Stimulated activated CD4-positive, alpha-beta T cell treated with anti-CD3 and anti-CD28 coated beads, Interleukin-4, amount 100 ng/mL, for 4 hours (primary cell): Measurements from ENCODE around the gene CHAF1B.
"Not testable (repeated sequence)": the region's sequence is repeated elsewhere in the genome, so short reads cannot be mapped to it uniquely, and the experiment has no call there.

ENCODE experiments used
- DNase-seq, 2 experiments: peaks; one replicate each; pipeline ENCODE4 v3.0.0-alpha.2; 2020

The CHAF1B gene

DNA sequence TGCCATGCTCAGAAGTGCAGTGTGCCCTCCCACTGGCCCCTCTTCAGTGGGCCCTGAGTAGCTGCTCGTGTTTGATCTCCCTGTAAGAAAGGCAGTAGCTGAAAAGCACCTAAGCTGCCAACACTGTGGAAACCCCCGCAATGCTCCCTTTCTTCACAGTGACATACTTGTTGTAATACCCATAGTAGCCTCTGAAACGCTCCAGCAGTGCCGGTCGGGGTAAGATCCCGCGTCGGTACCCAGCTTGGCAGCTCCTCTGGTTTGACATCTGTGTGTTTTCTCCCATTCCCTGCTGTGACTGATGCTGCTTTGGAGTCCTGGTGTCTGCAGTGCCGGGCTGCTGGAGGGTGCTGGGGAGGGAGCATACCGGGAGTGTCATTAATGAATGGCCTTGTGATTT, 3.6 kb downstream of the CHAF1B start:
- no peak for DNase-seq

DNA sequence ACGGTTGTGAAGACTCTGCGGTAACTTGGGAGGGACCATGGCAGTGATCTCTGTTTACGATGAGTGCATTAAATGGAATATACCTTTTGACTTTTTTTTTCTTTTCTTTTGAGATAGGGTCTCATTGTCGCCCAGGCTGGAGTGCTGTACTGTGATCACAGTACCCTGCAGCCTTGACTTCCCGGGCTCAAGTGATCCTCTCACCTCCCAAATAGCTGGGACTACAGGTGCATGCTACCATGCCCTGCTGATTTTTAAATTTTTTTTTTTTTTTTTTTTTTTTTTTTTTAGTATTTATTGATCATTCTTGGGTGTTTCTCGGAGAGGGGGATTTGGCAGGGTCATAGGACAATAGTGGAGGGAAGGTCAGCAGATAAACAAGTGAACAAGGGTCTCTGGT, 6.5 kb downstream of the CHAF1B start:
- DNase-seq, result not testable (repeated sequence)

DNA sequence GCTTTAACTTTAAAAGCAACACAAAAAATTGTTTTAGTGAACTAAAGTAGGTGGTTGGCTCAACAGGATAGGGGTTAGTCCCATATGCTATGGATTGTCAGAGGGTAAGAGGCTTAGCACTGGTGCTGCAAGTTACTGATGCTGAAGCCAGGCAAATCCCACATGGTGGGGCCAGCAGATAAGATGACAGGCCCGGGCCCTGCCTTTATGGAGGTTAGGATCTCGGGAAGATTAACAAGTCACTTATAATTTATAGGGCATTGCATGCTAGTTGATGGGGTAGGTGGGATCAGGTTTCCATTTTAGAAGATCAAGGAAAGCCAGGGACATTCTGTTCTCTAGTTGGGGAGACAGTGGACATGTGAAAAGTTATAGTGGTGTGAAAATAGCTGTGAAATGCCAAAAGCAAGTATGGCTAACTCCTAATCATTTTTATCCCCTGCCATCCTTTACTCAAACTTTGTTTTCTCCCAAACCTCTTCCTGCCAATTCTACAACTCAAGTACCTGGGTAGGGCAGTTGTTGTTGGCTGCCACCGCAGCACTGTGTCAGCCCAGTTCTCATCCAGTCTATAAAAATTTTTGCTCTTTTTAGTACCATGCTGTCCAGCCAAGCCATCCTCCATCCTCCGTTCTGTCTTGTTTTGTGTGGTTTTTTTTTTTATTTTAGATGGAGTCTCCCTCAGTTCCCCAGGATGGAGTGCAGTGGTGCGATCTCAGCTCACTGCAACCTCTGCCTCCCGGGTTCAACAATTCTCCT, 10.3 kb downstream of the CHAF1B start:
- DNase-seq, result no peak

DNA sequence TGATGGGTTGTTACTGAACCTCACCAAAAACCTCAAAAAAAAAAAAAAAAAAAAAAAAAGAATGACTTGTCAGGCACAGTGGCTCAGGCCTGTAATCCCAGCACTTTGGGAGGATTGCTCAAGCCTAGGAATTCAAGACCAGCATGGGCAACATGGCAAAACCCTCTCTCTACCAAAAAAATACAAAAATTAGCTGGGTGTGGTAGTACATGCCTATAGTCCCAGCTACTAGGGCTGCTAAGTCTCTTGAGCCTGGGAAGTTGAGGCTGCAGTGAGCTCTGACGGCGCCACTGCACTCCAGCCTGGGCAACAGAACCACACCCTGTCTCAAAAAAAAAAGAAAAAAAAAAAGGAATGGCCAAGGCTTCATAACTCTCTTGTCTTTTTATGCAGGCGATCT, 11.1 kb downstream of the CHAF1B start:
- no peak for DNase-seq

GRCh38 chr21:36396971-36397370, 11.8 kb downstream of the CHAF1B start:
- no peak for DNase-seq

DNA sequence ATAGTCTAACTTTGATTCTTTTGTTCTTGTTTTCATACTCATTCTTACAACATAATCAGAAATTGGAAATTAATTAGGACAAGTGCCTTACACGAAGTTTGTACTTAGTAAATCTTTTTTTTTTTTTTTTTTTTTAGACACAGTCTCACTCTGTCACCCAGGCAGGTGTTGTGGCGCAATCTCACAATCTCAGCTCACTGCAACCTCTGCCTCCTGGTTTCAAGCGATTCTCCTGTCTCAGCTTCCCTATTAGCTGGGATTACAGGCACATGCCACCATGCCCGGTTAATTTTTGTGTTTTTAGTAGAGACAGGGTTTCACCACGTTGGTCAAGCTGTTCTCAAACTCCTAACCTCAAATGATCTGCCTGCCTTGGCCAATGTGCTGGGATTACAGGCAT, 12.4 kb downstream of the CHAF1B start:
- no peak for DNase-seq

DNA sequence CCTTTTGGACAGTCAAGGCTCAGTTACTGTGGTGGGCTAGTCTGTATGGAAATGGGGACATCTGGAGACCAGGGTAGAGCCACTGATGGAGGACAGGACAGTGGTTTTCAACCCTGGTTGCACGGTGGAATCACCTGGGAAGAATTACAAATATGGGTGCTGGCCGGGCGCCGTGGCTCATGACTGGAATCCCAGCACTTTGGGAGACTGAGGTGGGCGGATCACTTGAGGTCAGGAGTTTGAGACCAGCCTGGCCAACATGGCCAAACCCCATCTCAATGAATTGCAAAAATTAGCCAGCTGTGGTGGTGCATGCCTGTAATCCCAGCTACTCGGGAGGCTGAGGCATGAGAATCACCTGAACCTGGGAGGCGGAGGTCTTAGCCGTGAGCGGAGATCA, 14.5 kb downstream of the CHAF1B start:
- not testable (repeated sequence) for DNase-seq

DNA sequence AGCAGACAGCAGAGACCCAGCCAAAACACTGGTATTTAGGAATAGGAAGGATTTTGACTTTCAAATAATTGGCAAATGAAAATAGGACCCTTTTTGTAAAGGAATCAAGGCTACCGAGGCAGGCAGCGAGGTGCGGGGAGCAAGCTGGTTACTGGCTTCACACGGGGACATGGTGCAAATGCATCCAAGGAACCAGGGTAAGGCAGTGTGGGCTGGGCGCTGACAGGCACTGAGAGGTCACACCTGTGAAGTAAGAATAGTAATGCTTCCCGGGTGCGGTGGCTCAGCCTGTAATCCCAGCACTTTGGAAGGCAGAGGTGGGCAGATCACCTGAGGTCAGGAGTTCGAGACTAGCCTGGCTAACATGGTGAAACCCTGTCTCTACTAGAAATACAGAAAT, 15.5 kb downstream of the CHAF1B start:
- DNase-seq, result no peak

DNA sequence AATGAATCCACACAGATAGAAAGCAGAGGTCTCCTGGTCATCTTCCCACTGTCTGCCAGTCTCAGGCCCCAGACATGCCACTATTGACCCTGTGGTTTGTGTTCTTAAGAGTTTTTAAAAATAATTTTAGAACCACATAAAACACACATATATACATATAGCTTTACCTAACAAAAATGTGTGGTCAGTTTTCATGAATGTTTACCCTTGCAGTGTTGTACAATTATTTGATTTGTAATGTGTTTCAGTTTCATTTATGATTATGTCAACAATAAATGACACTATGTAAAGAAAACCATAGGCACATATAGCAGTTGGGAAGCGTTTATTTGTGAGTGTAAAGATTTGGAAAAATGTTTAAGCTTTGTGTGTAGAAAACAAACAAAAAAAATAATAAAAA, 17.1 kb downstream of the CHAF1B start:
- DNase-seq, result no peak

- DNase-seq, result peak in 1 of 2 experiments; percentile 5
Observed at GRCh38 chr21:36403713-36404112, 18.5 kb downstream of the CHAF1B start.

GRCh38 chr21:36408568-36408967, 23.4 kb downstream of the CHAF1B start:
- no peak for DNase-seq

DNA sequence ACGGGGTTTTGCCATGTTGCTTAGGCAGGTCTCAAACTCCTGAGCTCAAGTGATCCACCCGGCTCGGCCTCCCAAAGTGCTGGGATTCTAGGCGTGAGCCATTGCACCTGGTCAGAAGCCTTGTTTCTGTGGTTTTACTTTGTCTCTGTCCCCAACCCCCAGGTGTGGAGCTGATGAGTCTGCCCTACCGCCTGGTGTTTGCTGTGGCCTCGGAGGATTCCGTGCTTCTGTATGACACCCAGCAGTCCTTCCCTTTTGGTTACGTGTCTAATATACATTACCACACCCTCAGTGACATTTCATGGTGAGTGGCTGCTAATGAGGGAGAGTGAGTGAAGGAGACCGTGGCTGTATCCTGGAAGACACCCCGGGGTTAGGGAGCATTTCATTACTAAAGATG, 26.1 kb downstream of the CHAF1B start:
- DNase-seq, result no peak

DNA sequence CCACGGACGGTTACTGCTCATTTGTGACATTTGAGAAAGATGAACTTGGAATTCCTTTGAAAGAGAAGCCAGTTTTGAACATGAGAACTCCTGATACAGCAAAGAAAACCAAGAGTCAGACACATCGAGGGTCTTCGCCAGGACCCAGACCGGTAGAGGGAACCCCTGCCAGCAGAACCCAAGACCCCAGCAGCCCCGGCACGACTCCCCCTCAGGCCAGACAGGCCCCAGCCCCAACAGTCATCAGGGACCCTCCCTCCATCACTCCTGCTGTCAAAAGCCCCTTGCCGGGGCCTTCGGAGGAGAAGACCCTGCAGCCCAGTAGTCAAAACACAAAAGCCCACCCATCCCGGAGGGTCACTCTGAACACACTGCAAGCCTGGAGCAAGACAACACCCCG, 27.7 kb downstream of the CHAF1B start:
- DNase-seq, result no peak

DNA sequence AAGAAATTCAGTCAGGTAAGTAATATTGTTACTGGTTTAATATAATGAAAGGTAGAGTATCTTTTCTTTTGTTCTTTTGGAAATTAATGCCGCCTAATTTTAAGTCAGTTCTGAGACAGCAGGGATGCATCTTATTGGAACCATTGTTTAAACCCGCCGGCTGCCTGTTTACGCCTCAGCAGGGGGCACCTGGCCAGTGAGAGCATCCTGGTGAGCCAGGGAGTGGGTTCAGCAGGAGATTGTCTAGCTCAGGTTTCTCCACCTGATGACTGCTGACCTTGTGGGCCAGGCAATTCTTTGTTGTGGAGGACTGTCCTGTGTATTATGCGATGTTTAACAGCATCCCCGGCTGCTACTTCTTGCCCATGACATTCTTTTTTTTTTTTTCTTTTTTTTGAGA, 30.2 kb downstream of the CHAF1B start:
- DNase-seq, result no peak

- DNase-seq, result no peak
Observed at GRCh38 chr21:36419241-36419640, 34.0 kb downstream of the CHAF1B start.

- peak; percentile 24 to 28 for DNase-seq
Observed at GRCh38 chr21:36419996-36420395, 34.8 kb downstream of the CHAF1B start.

DNA sequence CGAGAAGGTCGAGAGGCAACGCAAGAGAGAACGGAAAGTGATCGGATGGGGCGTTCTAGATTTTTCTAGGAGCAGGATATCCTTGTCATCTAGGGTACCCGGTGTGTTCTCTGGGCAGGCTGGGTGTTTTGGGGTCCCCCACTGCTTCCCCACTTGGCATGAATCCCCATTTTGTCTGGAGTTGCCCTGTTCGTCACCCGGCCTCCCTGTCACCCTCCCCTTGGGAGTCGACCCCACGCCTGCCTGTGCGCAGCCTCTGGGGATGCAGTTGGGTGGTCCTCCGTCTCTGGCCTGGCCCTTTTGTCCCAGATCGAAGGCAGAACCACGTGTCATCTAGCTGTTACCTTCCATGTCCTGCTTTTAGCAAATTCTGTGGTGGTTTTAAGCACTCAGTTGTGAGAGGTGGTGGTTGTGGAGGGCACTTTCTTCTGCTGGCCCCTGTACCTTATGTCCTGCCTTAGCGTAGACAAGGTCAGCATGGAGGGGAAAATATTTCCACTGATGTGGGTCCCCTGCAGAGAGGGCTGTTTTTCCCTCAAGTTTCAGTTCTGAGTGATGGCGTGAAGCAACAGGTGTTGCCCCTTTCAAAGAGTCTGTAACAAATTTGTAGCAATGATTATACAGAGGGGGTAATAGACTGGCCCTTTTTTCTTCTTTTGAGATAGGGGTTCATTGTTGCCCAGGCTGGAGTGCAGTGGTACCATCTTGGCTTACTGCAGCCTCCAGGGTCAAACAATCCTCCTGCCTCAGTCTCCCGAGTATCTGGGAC, 35.6 kb downstream of the CHAF1B start:
- no peak for DNase-seq

DNA sequence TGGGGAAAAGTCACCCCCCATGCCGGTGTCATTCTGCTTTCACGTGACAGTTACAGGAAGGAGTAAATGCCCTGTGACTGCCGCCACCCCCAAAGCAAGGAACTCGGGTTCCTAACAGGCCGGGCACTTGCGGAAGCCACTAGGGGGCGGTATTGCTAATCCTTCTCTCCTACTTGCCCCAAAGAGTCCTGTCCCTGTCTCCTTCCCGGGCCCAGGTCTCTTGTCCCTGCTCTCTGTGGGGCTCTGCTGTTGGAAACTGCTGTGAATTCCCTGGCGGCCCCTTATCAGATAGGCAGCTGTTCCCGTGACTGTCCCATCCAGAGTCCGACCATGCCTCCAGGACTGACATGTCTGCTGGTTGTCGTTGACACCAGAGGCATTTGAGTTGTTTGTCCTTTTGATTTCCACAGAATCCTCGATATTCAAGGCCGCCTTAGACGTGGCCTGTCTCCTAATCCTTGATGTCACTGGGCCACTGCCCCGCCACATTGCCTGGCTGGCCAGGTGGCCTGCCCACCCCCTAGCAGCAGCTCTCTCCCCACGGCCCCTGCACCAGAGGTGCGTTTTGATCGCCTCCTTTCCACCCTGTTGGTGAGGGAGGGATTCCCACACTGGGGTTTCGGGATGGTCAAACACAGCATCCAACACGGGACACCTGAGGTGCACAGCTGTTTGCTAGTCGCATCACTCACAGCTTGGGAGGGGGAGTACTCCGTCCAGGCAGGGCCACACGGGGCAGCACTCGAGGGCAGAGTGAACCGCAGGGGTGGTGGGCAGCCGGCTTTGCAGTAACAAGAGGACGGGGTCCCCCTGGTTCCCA, 37.3 kb downstream of the CHAF1B start:
- DNase-seq, result peak in 1 of 2 experiments; percentile 14

DNA sequence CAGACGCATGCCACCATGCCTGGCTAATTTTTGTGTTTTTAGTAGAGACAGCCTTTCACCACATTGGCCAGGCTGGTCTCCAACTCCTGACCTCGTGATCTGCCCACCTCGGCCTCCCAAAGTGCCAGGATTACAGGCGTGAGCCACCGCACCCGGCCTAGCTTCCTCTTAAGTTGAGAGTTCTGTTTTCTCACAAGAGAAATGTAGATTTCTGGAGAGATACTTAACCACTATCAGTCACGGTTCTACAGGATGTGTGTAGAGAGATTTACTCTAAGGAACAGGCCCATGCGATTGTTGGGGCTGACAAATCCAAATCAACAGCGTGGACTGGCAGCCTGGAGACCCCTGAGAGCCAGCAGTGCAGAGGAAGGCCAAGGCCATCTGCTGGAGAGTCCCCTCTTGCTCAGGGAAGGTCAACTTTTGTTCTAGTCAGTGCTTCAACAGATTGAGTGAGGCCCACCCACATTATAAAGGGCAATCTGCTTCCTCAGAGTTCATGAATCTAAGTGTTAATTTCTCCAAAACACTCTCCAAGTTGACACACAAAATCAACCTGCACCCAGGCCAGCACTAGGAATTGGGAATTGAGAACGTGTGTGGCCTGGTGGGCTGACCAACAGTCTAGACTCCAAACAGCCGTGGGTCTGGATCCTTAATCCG, 38.7 kb downstream of the CHAF1B start:
- no peak for DNase-seq

DNA sequence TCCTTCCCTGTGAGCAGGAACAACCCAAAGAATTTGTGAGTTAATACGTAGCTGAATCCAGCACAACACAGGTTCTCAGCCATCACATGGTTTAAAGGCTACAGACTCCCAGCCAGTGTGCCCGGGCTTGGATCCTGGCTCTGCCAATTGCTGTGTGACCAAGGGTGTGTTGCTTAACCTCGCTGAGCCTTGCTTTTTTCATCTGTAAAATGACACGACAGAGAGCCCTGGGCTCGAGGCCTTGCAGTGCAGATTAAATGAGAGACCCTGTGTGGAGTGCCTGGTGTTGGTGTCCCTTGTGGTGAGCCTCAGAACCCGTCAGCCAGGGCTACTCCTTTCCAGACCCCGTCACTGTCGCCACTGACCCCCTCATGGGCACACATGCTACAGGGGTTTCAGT, 39.4 kb downstream of the CHAF1B start:
- DNase-seq, result no peak

DNA sequence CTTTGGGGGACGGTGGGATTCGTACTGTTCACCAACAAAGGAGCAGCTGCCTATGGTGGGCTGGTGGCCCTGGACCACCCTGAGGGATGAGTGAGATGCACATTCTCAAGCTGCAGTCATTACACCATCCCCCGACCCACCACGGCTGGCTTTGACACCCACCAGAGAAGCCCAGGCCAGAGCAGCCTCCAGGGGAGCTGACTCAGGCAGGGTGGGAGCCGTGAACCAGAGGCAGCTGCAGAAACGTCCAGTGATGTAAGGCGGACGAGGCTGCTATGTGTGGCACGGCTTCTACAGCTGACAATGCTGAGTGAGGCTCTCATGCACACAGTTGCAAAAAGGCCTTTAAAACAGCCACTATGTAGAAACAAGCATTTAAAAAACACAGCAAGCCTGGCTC, 40.1 kb downstream of the CHAF1B start:
- DNase-seq, result no peak

GRCh38 chr21:36427502-36427901, 42.3 kb downstream of the CHAF1B start:
- DNase-seq, result no peak
